Measurements from ENCODE around the gene BMP2K.

DNA sequence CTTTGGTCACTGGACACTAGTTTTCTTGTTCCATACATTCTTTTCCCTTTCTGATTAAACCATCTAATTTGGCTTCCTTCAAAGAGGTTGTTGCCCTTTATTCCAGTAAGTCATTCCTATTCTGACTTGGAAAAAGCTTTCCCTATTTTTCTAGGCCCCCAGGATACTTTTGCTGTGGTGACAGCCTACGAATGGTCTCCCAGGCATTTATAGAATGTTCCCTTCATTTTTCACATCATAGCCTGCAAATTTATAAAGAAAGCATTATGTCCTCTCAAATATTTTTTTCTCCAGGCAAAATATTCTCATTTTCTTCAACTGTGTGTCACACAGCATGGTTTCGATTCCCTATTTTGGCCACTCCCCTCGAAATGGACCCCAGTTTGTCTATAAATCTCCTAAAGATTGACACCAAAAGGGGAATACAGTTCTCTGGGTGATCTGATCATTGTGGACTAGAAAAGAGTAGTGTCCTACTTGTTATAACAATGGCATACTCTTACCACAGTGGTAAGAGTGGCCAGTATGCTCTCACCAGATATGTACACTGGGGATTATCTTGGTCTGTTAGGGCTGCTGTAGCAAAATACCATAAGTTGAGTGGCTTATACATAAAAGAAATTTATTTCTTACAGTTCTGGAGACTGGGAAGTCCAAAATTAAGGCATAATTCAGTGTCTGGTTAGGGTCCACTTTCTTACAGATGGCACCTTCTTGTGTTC, 41.5 kb upstream of the BMP2K start:
- no peak for TF ChIP-seq TAF1 (IDR thresholded peaks at IDR 0.05; ENCODE audit: low read depth, low read length)
- TF ChIP-seq POLR2AphosphoS5 (IDR thresholded peaks at IDR 0.05; ENCODE audit: low read depth, low read length): no peak
- TF ChIP-seq POLR2A (IDR thresholded peaks at IDR 0.05; ENCODE audit: low read depth, low read length): no peak
- TF ChIP-seq PAX5 (IDR thresholded peaks at IDR 0.05; ENCODE audit: insufficient read depth, low read length, severe bottlenecking): no peak
- TF ChIP-seq POU2F2 (IDR thresholded peaks at IDR 0.05; ENCODE audit: low read depth, low read length): no peak
